ENCODE results near the gene UBA52. TPM values are rescaled to one million over a fixed set of nuclear protein-coding genes. Genes with fewer than 3 reads are reported as not detected.
"Not testable (repeated sequence)": the region's sequence is repeated elsewhere in the genome, so short reads cannot be mapped to it uniquely, and the experiment has no call there.

Gene UBA52
- total RNA-seq, 1 experiment from 2014 or later = 1,684 TPM

DNA sequence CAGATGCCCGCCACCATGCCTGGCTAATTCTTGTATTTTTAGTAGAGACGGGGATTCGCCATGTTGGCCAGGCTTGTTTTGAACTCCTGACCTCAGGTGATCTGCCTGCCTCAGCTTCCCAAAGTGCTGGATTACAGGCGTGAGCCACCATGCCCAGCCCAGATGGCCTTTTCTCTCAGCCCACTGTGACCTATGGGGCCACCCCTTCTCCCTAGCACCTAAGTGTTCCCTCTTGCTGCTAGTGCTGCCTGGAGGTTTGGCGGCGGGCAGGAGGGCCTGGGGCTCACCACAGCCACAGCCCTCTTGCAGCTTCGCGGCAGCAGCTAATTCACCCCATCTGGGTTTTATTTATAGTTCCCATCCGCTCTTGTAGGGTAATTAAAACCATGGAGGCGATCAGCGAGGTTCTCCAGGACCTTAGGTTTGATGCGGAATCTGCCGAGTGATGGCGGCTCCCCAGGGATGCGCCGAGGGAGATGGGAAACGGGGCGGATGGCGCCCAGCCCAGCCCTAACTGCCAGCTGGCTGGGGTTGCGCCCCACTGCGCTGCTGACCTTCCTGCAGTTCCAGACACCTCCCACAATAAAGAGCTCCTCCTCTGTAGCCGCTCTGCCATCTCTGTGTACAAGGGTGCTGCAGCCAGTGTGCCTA is 20.2 kb downstream of the UBA52 start:
- no peak for DNase-seq (ENCODE audit: low read depth)

DNA sequence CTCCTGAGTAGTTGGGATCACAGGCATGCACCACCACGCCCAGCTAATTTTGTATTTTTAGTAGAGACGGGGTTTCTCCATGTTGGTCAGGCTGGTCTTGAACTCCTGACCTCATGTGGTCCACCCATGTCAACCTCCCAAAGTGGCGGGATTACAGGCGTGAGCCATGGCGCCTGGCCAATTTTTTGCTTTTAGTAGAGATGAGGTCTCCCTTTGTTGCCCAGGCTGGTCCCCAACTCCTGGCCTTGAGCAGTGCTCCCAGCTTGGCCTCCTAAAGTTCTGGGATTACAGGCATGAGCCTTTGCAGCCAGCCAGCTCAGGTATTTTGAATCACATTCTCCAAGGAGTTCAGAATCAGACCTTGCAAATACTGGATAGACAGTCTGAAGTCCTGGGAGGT is 21.1 kb downstream of the UBA52 start:
- DNase-seq (ENCODE audit: low read depth) = not testable (repeated sequence)

DNA sequence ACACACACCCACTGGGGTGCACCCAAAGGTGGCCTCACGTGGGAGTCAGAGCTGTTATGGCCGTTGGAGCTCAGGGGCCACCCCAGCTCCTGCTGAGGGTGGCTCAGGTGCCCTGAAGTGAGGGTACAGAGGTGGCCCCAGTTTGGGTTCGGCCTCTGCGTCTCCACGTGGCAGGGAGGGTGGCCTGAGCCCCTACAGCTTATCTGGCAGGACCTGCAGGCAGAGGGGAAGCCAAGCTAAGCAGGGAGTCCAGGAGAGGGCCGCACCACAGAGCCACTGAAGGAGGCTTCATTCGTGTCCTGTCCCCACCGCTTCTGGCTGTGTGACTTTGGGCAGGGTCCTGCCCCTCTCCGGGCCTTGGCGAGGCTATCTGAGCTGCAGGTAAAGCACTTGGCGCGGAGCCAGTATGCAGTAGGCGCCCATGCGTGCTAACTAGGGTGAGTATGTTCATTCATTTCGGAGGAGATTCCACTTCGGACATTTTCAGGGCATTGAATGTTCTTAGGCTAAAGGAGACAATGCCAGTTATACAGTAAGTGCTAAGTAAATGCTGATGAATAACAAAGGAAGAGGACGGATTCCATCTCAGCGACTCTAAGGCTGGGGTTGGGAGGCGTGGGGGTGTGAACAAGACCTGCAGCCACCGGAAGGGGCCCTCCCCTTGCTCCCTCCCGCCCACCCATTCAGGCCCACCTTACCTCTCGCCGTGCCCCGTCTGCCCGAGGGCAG is 21.9 kb downstream of the UBA52 start:
- no peak for DNase-seq (ENCODE audit: low read depth)

DNA sequence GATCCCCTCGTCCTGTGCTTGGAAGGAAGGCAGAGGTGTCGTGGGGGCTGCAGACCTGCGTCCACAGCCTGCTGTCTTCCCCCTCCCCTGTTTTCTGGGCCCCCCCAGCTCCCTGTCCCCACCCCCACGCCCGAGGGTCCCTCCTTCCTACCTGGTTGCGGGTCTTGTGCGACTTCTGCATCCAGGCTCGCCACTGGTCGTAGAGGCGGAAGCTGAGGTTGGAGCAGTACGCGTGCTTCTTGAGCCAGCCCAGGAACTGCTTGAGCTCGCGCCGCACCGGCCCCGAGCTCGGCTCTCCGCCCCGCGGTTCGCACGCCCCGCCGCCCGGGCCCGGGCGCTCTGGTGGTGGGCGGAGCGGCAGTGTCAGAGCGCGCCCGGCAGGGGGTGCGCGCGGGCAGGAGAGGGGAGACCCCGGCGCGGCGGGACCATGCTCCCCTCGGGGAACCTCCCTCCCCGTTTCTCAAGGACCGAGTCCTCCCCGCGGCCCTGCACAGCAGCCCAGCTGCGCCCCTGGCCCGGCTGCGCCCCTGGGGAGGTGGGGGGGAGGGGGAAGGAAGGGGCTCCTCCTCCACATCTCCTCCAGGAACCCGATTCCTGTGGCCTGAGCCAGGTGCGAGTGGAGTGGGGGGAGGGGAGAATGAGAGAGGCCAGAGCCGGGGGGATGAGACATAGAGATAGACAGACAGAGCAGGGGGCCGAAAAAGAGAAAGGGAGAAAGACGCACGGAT is 22.6 kb downstream of the UBA52 start:
- DNase-seq (ENCODE audit: low read depth) = peak; percentile 59

DNA sequence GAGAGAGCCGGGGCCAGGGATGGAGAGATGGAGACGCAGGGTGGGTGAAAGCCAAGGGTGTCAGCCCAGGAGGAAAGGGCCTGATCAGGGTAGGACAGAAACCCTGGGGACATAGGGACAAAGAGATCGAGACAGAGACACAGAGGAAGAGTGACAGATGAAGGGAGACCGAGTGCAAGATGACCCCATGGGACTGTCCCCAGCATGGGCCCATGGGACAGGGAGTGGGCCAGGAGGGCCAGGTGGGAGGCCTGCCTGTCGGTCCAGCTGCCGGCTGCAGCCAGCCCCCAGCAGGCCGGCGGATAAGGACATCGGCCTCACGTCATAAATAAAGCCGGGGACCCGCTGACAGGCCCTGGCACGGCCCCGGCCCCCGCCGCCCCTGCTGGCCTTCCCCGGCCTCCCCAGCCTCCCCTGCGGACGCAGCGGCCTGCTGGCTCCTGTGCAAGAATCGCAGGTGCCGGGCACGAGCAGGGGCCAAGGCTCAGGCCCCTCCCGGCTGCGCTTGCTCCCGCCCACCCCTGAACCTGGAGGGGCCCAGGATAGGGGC is 23.2 kb downstream of the UBA52 start:
- DNase-seq (ENCODE audit: low read depth) = no peak

DNA sequence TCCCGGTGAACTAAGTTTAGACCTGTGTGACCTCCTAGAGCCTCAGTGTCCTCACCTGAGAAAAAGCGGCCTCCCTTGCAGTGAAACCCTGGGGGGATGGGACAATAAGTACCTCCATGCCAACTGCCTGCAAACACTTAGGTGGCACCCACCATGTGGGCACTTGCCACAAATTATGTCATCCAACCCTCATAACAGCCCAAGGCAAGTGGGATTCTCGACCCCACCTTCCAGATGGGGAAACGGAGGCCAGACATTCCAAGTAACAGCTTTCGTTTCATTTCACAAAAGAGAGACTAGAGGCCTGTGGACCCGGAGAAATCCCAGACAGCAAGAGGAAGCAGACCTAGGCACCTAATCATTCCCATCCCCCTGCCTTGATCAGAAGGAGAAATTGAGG is 23.8 kb downstream of the UBA52 start:
- DNase-seq (ENCODE audit: low read depth) = no peak

DNA sequence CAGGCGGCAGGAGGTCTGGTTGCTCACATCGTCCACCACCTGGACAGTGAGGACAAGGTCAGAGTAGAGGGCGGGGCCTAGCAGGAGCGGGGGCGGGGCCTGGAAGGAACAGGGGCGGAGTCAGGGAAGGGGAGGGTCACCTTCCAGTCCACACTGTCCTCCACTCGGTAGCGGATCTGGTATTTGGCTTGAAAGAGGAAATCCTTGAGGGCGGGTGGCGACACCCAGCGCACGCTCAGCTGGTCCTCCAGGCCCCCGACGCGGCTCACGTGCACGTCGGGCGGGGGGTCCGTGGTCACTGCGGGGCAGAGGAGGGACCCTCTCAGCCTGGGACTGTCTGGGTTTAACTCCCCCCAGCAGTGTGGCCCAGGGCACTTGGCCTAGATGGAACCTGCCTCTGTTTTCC is 25.1 kb downstream of the UBA52 start:
- no peak for DNase-seq (ENCODE audit: low read depth)

DNA sequence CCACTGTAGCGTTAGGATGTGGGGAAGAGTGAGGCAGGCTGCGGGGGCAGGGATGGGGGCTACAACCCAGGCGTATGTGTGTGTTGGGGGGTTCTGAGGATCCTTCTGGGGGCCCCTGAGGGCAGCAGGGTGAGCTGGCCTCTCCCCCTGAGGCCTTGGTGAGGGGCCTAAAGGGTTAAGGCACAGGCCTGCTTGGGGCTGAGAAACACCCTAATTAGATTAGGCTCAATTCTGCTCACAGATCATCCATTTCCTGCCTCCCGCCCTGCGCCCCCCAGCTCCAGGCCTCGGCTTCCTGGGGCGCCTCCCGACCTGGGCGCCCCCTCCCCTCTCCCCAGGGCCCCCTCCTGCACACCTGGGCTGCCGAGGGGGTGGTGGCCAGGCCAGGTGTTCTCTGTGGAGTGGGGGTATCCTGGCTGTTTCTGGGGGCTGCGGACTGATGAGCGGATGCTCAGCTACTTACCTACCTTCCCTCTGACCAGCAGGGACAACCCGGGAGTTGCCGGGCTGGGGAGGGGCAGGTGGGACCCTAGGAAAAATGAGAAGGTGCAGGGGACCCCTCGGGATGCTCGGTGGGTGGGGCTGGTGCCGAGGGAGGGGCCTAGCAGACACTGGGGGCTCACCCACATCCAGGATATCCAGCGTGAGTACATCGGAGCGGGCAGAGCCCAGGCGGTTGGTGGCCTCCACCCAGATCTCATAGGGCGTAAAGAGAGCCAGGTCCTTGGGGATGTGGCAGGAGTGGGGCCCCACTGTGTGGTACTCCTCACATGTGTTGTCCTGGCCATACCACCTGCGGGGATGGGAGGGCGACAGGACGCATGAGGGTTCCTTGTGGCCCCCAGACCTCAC is 26.4 kb downstream of the UBA52 start:
- DNase-seq (ENCODE audit: low read depth) = no peak

DNA sequence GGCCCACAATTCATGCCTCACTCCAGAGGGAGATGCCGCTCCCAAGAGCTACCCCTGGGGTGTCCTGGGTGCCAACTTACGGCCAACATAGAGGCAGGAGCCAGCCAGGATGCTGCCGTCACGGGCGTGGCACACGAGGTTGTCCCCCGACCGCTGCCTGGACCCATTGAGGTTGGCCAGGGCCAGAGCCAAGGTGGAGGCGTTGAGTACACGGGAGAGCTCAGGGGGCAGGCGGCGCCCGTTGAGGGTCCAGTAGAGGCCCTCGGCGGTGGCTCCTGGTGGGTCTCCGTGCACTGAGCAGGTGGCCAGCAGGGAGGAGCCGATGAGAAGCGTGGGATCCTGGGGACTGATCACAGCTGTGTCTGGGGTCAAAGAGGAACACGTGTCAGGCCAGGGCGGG is 27.8 kb downstream of the UBA52 start:
- no peak for DNase-seq (ENCODE audit: low read depth)

DNA sequence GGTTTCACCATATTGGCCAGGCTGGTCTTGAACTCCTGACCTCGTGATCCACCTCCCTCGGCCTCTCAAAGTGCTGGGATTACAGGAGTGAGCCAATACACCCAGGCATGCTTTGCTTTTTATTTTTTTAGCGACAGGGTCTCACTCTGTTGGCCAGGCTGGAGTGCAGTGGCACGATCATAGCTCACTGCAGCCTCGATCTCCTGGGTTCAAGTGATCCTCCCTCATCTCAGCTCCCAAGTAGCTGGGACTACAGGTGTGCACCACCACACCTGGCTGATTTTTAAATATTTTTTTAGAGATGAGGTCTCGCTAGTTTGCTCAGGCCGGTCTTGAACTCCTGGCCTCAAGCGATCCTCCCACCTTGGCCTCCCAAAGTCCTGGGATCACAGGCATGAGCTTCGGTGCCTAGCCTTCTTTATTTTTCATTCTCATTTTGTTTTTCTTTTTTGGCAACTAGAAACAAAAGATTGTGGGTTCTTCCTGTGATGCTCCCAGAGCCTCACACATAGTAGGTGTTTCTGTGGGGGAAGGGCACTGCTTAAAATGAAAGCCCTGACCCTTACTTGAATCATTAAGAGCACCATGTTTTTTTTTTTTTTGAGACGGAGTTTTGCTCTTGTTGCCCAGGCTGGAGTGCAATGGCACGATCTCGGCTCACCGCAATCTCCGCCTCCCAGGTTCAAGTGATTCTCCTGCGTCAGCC is 29.2 kb downstream of the UBA52 start:
- not testable (repeated sequence) for DNase-seq (ENCODE audit: low read depth)

DNA sequence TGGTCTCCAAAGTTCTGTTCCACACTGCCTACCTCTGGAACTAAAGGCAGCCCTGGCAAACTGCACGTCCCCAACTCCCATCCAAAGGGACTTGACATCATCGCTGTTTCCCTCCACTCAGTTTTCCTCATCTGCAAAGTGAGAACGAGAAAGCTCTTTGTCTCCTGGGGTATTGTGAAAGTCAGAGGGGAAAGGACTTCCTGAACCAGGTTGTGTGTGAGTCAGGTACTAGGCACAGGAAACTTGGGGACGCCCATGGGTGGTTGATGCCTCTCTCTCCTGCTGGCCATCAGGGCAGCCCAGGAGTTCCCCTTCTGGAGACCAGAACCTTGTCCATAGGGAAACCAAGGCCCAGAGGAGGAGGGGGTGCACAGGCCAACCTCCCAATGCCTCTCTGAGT is 30.2 kb downstream of the UBA52 start:
- no peak for DNase-seq (ENCODE audit: low read depth)

DNA sequence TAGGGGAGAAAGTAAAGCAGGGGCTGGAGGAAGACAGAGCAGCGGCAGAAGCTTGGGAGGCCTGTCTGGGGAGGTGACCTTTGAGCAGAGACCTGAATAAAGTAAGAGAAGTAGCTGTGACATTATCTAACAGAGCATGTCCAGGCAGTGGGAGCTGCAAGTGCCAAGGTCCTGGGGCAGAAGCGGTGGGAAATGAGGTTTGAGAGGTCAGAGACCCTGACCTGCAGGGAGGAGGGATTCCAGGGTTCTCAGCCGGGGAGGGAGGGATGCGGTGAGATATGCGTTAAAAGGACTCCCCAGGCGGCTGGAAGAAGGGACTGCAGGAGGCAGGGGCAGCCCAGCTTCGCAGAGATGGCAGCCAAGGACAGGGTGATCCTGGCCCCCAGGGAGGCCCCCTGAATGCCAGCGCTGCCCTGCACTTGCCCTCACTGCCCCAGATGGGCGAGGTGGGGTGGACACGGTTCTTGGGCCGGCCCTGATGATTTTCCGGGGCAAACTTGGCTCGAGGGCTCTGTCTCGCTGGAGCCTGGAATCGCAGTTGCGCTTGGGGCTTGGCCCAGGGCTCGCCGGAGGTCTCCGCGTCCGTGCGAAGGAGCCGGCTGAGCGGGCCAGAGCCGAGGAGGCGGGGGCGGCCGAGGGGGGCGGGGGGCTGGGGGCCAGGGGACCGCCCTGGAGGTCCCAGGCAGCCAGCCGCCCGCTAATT is 31.7 kb downstream of the UBA52 start:
- no peak for DNase-seq (ENCODE audit: low read depth)

DNA sequence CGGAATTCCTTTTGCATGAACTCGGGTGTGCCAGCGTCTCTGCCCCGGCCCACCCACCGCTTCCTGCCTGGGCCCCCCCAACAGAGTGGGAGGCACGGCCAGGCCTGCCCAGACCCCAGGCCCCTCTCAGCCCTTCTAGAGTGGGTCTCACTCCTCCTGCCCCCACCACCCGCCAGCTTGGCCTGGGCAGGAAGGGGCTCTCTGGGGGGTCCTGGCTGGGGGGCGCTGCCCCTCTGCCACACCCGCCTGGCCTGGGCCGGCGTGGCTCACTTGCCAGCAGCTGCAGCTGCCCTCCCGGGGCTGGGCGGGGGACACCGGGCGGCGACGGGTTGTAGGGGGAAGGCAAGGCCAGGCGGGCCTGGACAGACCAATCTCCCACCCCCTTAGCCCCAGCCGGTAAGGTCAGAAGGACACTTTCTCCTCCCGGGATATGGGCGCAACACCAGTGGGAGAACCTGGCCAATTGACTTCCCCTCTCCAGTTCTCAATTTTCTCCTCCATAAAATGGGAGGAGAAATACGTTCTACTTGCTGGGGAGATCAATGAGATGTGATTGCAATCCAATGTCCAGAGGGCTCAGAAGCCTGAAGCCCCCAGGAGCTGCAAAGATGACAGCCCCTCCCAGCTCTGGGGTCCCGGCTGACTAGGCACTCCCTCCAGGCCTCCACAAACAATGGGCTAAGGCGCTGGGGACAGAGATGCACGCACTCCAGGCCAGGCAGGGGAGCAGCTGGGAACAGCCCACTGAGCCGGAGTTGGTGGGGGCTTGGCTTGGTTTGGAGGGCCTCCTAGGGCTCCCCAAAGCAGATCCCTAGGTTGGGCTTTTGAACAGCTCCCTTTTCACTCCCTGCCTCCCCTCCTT is 32.5 kb downstream of the UBA52 start:
- DNase-seq (ENCODE audit: low read depth) = no peak

DNA sequence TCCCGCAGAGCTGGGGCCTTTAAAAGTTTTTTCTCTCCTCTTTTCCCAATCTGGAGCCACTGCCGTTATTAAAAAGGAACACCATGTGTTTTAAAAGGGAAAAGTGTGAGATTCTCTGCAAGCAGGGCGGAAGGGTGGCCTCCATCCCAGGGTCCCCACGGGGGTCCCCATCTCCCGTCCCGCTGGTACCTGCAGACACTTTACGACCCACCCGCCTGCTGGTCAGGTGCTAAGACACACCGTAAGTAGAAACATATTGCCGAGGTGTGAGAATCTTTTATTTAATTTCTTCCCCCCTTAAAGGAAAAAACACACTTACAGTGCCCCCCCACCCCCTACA is 33.1 kb downstream of the UBA52 start:
- DNase-seq (ENCODE audit: low read depth) = no peak

DNA sequence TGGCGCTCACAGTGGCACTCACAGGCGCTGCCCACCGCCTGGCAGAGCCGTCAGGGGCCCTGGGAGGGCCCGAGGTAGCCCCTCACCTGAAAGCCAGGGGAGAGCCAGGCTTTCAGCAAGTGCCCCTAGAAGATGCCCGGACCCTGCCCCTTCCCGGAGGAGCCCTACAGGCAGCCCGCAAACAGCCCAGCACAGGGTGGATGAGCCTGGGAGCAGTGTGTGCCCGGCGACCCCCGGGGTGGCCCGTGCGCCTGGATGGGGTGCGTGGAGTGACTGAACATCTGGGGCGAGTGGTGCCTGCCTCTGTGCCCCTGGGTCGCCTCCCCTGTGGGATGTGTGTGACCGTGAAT is 33.5 kb downstream of the UBA52 start:
- DNase-seq (ENCODE audit: low read depth) = no peak

DNA sequence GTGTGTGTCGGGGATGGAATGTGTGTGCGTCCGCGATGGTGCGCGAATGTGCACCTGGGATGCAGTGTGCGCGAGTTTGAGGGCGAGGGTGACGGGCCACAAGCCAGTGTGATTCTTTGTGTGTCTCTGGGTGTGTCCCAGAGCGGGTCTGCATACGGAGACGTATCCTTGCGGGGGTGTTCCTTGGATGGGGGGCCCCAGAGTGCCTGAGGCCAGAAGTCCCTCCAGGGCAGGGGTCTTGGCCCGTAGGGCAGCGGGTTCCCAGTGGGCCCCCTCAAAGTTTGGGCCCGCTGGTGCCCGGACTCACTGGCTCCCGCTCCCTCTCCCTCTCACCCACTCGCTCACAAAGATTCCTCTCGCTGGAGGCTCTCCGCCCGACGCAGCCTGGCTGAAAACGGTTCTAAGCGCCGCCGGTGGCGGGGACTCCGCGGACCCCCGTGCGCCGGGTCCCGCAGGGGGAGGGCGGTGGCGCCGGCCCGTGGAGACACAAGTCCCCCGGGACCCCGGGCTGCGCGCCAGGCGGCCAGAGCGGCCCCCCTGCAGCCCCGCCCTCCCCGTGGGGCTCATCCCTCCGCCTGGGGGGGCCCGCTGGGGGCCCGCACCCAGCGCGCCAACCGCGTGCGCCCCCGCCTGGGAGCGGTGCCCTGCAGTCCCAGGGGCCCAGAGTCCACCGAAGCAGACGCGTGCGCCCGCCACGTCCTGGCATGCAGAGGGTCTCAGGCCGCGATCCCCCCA is 34.1 kb downstream of the UBA52 start:
- no peak for DNase-seq (ENCODE audit: low read depth)

DNA sequence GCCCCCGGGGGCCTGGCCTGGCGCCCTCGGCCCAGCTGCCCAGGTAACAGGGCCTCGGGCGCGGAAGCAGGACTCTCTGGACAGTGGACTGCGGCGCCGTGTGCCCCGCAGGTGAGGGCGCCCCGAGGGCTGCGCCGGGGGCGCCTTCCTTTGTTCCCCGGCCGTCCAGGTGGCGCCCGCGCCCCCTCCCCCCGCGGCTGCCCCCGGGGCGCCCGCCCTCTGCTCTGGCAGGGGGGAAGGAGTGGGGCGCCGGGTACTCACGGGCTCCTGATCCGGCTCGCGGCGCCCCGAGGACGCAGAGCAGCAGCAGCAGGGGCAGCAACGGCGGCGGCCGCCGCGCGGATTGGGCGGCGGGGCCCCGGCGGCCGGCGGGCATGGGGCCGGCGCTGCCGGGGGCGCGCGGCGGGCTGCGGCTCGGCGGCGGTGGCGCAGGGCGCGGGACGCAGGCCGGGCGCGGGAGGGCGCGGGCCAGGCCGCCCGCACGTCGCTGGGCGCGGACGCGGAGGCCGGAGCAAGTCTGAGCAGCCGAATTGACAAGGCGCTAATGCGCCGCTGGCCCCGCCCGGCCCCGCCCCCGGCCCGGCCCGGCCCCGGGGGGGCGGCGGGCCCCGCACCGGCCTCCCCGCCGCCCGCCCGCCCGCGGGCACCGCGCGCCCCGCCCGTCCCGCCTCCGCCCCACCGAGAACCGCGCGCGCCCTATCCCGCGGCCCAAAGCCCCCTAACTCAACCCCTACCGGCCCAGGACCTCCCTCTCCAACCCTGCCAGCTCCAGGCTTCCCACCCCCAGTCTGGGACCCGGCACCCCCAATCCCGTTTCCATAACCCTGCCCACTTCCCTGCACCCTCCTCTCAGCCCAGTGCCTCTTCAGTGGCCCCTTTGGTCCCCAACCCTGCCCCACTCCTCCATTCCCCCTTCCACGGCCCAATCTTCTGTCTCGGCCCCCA is 34.9 kb downstream of the UBA52 start, which contains the start of gene CRLF1:
CRLF1 (minus strand) TSS at position 519 of the 945 bp plus-strand sequence; CDS start at position 376, 143 bp downstream.
- no peak for DNase-seq (ENCODE audit: low read depth)
